Stimulated activated naive CD8-positive, alpha-beta T cell treated with anti-CD3 and anti-CD28 coated beads, Interleukin-15, amount 100 ng/mL, for 72 hours (primary cell): ENCODE results near the gene C2orf76.
"Not testable (repeated sequence)": the region's sequence is repeated elsewhere in the genome, so short reads cannot be mapped to it uniquely, and the experiment has no call there.

Experiments used
- ATAC-seq: fragments of 150-1000 bp; cut with Tn5 transposase; 2 replicates; pipeline ENCODE4 v1.10.0; 2021; ENCODE audit warnings: mild to moderate bottlenecking, moderate library complexity
- DNase-seq, 2 donors: peaks; one replicate each; pipeline ENCODE4 v3.0.0; 2021 to 2022
- H3K27ac Mint-ChIP-seq, 2 donors: one replicate each; pipeline ENCODE4 v1.8.0; 2022; ENCODE audit warnings: mild to moderate bottlenecking in 2 of 2, mixed read lengths in 2 of 2, moderate library complexity in 2 of 2
- H3K27me3 Mint-ChIP-seq: one replicate; pipeline ENCODE4 v1.8.0; 2022; ENCODE audit warnings: mixed read lengths
- H3K4me1 Mint-ChIP-seq: one replicate; pipeline ENCODE4 v1.8.0; 2022; ENCODE audit warnings: mild to moderate bottlenecking, mixed read lengths
- H3K4me3 Mint-ChIP-seq, 2 donors: one replicate each; pipeline ENCODE4 v1.8.0; 2022; ENCODE audit warnings: mild to moderate bottlenecking in 2 of 2, mixed read lengths in 2 of 2, moderate library complexity in 1 of 2
- H3K9me3 Mint-ChIP-seq, 2 donors: one replicate each; pipeline ENCODE4 v1.8.0; 2022; ENCODE audit warnings: mixed read lengths in 2 of 2

Gene C2orf76

GRCh38 chr2:119387381-119388129 is 20.9 kb upstream of the C2orf76 start:
- no peaks in the 10 kb centered on the region for H3K9me3 Mint-ChIP-seq
- H3K4me3 Mint-ChIP-seq, result peak overlapping the region in 1 of 2 donors; percentile 50
- DNase-seq (no peak), ATAC-seq (peak; percentile 63)
- H3K27ac Mint-ChIP-seq, result no peak overlapping the region
- H3K4me1 Mint-ChIP-seq, result peaks cover 10% of the 10 kb centered on the region
- H3K27me3 Mint-ChIP-seq, result peaks cover 21% of the 10 kb centered on the region

DNA sequence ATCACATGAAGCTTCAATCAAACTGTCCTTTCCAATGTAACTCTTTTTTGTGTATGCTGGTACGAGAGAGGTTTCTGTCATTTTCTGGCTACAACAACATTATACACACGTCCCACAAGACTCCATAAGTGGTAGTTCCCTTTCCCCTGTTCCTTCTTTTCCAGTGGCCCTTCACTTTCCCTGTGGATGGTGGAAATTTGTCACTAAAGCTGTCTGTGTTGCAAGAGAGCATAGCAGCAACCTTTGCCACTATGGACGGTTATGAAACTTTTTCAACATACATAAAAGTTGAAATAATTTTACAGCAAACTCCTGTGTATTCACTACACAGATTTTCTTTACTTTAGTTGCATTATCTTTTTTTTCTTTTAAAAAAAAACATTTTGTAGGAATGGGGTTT is 18.8 kb upstream of the C2orf76 start:
- H3K4me1 Mint-ChIP-seq, result peaks cover 10% of the 10 kb centered on the region
- no peak for ATAC-seq
- DNase-seq, result no peak
- H3K4me3 Mint-ChIP-seq, result no peak overlapping the region
- no peaks in the 10 kb centered on the region for H3K9me3 Mint-ChIP-seq
- peaks cover 21% of the 10 kb centered on the region for H3K27me3 Mint-ChIP-seq
- no peak overlapping the region for H3K27ac Mint-ChIP-seq

- H3K4me3 Mint-ChIP-seq, result no peak overlapping the region
- H3K27me3 Mint-ChIP-seq, result peaks cover 21% of the 10 kb centered on the region
- H3K9me3 Mint-ChIP-seq, result no peaks in the 10 kb centered on the region
- DNase-seq, result no peak
- H3K27ac Mint-ChIP-seq, result no peak overlapping the region
- peaks cover 10% of the 10 kb centered on the region for H3K4me1 Mint-ChIP-seq
- ATAC-seq, result no peak
Measured at GRCh38 chr2:119384971-119385370, 18.3 kb upstream of the C2orf76 start.

DNA sequence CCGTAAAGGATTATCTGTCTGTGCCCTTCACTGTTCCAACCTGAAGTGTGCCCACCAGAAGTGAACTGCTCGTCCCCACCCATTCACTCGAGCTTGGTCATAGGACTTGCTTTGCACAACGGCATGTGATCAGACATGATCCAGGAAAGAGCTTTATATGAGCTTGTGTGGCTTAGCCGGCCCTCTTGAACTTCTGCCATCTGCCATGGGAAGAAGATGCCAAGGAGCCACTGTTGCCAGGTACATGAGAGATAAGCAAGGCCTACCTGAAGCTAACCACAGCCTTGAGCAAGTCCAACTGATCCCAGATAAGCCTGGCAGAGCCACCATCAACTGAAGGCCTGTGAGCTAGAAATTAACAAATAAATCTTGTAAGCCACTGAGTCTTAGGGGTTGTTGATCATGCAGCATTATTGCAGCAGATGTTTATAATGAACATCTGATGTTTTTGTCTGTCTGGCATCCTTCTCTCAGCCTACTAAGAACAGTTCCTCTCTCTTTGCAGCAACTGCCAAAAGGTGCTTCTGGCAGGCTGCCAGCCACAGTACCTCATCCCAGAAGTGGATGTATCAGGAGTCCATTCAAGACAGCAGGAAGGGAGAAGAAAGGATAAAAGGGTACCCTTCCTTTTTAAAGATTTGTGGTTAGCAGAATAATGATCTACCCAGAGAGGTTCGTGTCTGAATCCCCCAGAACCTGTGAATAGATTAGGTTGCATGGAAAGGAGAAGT is 16.9 kb upstream of the C2orf76 start:
- H3K27ac Mint-ChIP-seq, result peak overlapping the region in 1 of 2 donors; percentile 20
- DNase-seq (no peak), ATAC-seq (no peak)
- H3K9me3 Mint-ChIP-seq, result no peaks in the 10 kb centered on the region
- peaks cover 21% of the 10 kb centered on the region for H3K27me3 Mint-ChIP-seq
- peaks cover 10% of the 10 kb centered on the region for H3K4me1 Mint-ChIP-seq
- H3K4me3 Mint-ChIP-seq, result no peak overlapping the region

- no peak overlapping the region for H3K27ac Mint-ChIP-seq
- H3K4me1 Mint-ChIP-seq, result no peaks in the 10 kb centered on the region
- H3K4me3 Mint-ChIP-seq, result no peak overlapping the region
- peaks cover 0 to 2% of the 10 kb centered on the region in 2 donors for H3K9me3 Mint-ChIP-seq
- DNase-seq, result no peak
- peaks cover 1% of the 10 kb centered on the region for H3K27me3 Mint-ChIP-seq
- no peak for ATAC-seq
Measured at GRCh38 chr2:119378566-119378965, 11.9 kb upstream of the C2orf76 start.

DNA sequence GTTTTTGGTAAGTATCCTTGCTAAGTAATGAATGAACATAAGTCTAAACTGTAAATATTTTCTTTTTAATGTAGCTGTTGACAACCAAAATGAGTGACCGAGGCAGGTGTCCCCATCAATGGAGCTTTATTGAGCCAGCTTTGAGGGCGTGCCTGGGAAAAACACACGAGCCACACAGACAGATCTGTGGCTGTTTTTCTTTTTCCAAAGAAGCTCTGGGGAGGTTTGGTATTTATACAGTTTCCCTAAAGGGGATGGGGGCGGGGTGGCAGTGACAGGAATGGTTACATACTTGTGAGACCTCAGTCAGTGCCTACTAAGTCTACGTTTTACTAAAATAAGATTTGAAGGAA is 11.3 kb upstream of the C2orf76 start:
- Mint-ChIP-seq H3K4me1 (no peaks in the 10 kb centered on the region), H3K4me3 (no peak overlapping the region), H3K27ac (peak overlapping the region in 1 of 2 donors; percentile 27), H3K9me3 (peaks cover 0 to 8% of the 10 kb centered on the region in 2 donors), H3K27me3 (no peaks in the 10 kb centered on the region)
- ATAC-seq (no peak), DNase-seq (no peak)

DNA sequence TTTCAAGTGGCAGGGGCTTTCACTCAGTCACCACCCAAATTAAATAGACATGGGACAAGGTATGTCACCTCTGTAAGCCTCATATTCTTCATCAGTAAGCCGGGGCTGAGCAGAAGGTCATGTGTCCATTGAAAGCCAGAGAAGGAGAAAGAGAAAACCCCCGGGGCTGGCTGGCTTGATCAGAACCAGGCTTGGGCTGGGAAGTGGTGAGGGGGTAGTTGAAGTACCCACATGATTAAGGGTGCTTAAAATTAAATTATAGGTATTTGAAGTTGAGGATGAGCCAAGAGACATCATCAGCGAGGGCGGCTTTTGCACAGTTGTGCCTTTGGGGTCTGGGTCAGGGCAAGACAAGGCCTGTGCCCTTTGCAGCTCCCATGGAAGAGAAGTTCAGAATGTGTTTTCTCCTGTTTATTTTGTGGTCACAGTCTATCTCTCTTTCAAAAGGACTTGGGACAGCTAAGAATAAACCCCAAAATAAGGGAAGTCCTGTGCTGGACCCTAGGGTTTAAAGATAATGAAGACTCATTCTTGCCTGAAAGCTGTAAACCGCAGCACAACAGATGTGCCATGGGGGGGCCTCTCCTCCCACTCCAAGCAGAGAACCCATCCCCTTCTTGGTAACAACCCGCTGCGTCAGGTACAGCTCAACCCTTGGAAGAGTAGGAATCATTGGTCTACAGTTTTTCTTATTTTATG is 10.8 kb upstream of the C2orf76 start:
- Mint-ChIP-seq H3K4me1 (no peaks in the 10 kb centered on the region), H3K4me3 (no peak overlapping the region), H3K27me3 (no peaks in the 10 kb centered on the region), H3K27ac (peak overlapping the region in 1 of 2 donors; percentile 74), H3K9me3 (peaks cover 0 to 12% of the 10 kb centered on the region in 2 donors)
- DNase-seq (no peak), ATAC-seq (peak; percentile 33)

DNA sequence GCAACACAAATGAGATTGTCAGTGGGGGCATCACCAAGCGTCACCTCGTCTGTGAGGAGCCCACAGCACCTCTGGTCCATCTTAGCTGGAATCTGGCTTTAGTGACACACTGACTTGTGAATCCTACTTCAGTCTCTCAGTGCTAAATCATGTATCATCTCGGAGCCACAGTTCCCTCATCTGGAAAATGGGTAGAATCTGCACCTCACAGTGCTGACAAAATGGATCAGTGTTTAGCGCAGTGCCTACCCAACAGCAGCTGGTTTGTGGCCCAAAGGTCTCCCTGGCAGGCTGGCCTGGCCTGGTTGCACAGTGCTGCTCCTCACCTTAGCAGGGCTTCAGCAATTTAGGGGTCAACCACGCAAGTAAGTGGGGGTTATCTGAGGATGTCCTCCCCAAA is 10.2 kb upstream of the C2orf76 start:
- Mint-ChIP-seq H3K9me3 (peaks cover 0 to 12% of the 10 kb centered on the region in 2 donors), H3K27ac (peak overlapping the region in 1 of 2 donors; percentile 74), H3K27me3 (no peaks in the 10 kb centered on the region), H3K4me3 (no peak overlapping the region), H3K4me1 (no peaks in the 10 kb centered on the region)
- no peak for DNase-seq
- peak; percentile 45 for ATAC-seq

- not testable (repeated sequence) for H3K27me3 Mint-ChIP-seq, H3K4me3 Mint-ChIP-seq, ATAC-seq, H3K27ac Mint-ChIP-seq, H3K4me1 Mint-ChIP-seq, DNase-seq
- peaks cover 0 to 12% of the 10 kb centered on the region in 2 donors for H3K9me3 Mint-ChIP-seq
Measured at GRCh38 chr2:119376406-119376805, 9.8 kb upstream of the C2orf76 start.

GRCh38 chr2:119373907-119374745 is 7.5 kb upstream of the C2orf76 start:
- H3K27ac Mint-ChIP-seq, H3K4me3 Mint-ChIP-seq, DNase-seq, H3K27me3 Mint-ChIP-seq, H3K4me1 Mint-ChIP-seq, ATAC-seq: not testable (repeated sequence)
- peaks cover 0 to 12% of the 10 kb centered on the region in 2 donors for H3K9me3 Mint-ChIP-seq

DNA sequence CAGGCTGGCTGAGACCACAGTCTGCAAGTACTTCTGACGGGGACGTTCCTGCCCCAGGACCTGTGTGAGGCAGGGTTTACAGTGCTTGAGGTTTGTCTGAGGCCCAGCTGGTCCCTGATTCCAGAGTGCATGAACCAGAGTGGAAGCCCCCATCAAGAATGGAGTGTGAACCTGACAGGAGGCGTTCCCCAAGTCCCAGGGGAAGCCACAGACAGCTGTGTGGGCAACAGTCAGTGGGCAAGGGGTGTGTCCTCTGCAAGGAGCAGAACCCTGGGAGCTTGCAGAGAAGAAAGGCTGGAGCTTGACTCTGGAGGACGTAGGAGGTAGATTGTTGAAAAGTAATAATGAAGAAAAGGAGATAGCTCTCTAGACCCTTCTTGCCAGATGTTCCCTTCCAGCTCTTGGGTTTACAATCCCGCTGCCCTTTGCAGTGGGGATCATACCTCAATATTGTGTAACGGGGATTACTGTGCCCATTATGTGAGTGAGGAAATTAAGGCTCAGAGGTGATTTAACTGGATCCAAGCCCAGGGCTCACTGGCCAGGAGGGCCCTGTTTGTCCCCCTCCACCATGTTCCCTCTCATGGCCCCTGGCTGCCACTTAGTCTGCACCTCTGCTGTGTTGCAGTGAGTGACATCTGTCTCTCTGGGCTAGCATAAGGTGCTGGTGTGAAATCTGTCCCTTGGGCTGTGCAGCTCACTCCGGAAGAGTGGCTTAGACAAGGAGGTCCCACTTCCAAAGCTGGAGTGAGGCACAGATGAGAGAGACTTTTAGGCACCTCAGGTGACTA is 6.3 kb upstream of the C2orf76 start:
- H3K4me1 Mint-ChIP-seq, result peaks cover 18% of the 10 kb centered on the region
- ATAC-seq, result no peak
- H3K4me3 Mint-ChIP-seq, result no peak overlapping the region
- H3K27ac Mint-ChIP-seq, result no peak overlapping the region
- DNase-seq, result no peak
- H3K9me3 Mint-ChIP-seq, result peaks cover 0 to 12% of the 10 kb centered on the region in 2 donors
- no peaks in the 10 kb centered on the region for H3K27me3 Mint-ChIP-seq

- Mint-ChIP-seq H3K4me3 (no peak overlapping the region), H3K4me1 (peaks cover 22% of the 10 kb centered on the region), H3K27ac (no peak overlapping the region), H3K27me3 (no peaks in the 10 kb centered on the region), H3K9me3 (peaks cover 0 to 12% of the 10 kb centered on the region in 2 donors)
- ATAC-seq (no peak), DNase-seq (no peak)
Measured at GRCh38 chr2:119371111-119371510, 4.5 kb upstream of the C2orf76 start.

DNA sequence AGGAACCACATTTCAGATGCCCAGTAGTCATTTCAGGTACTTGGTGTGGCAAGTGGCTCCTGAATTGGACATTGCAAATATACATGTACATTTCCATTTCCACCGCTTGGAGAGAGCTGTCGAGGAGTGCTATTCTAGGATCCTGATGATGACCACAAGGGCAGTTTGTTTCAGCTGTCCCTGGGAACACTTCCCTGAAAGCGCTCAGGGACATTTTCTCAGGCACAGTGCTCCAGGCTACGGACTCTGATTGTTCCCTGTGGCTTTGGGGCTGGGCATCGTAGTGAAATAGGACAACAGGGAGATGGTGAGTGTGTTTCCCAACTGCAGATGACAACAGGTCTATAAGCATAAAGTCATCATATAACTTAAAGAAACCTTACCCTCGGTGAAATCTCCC is 3.2 kb upstream of the C2orf76 start:
- no peak for DNase-seq
- no peak overlapping the region for H3K4me3 Mint-ChIP-seq
- no peaks in the 10 kb centered on the region for H3K27me3 Mint-ChIP-seq
- H3K27ac Mint-ChIP-seq, result no peak overlapping the region
- H3K9me3 Mint-ChIP-seq, result peaks cover 0 to 12% of the 10 kb centered on the region in 2 donors
- no peak for ATAC-seq
- peaks cover 35% of the 10 kb centered on the region for H3K4me1 Mint-ChIP-seq

GRCh38 chr2:119367472-119368099 is 952 bp upstream of the C2orf76 start:
- ATAC-seq (peak; percentile 63), DNase-seq (peak; percentile 52 to 59)
- H3K4me1 Mint-ChIP-seq, result peaks cover 55% of the 10 kb centered on the region
- no peaks in the 10 kb centered on the region for H3K27me3 Mint-ChIP-seq
- H3K27ac Mint-ChIP-seq, result peak overlapping the region; percentile 99 to 100
- H3K4me3 Mint-ChIP-seq, result peak overlapping the region; percentile 99 to 100
- no peaks in the 10 kb centered on the region for H3K9me3 Mint-ChIP-seq
